ENCODE measurements around the gene TWNK.

GRCh38 chr10:100965820-100966219 lies 21.5 kb upstream of the TWNK start:
- TF ChIP-seq, protein P1, sequence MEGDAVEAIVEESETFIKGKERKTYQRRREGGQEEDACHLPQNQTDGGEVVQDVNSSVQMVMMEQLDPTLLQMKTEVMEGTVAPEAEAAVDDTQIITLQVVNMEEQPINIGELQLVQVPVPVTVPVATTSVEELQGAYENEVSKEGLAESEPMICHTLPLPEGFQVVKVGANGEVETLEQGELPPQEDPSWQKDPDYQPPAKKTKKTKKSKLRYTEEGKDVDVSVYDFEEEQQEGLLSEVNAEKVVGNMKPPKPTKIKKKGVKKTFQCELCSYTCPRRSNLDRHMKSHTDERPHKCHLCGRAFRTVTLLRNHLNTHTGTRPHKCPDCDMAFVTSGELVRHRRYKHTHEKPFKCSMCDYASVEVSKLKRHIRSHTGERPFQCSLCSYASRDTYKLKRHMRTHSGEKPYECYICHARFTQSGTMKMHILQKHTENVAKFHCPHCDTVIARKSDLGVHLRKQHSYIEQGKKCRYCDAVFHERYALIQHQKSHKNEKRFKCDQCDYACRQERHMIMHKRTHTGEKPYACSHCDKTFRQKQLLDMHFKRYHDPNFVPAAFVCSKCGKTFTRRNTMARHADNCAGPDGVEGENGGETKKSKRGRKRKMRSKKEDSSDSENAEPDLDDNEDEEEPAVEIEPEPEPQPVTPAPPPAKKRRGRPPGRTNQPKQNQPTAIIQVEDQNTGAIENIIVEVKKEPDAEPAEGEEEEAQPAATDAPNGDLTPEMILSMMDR (IDR thresholded peaks at IDR 0.05): no peak
- no peak for TF ChIP-seq POLR2A (IDR thresholded peaks at IDR 0.05)
